Thoracic aorta (tissue), 2 donors: ENCODE data around the gene BAZ2B. TPM values are rescaled to one million over a fixed set of nuclear protein-coding genes. Genes with fewer than 3 reads are reported as not detected.

Source experiments
- ATAC-seq: fragments of 150-250 bp; one replicate; pipeline ENCODE4 v1.8.0; 2017; ENCODE audit warnings: low read depth; ENCODE audit not compliant: insufficient number of reproducible peaks, low FRiP score
- DNase-seq: peaks from one replicate; pipeline ENCODE4 v3.0.0-alpha.2; 2020; ENCODE audit warnings: low spot score
- H3K27ac ChIP-seq, 2 donors: fragments of 200-600 bp; sonication (generic); 1 replicate in 1 of 2; 2 replicates in 1 of 2; pipeline ENCODE4 v1.5.1; 2016; ENCODE audit warnings: mild to moderate bottlenecking in 2 of 2, moderate library complexity in 2 of 2
- H3K27me3 ChIP-seq: fragments of 200-600 bp; sonication (generic); replicated peaks from 2 replicates; pipeline ENCODE4 v1.6.0; 2016; ENCODE audit warnings: mild to moderate bottlenecking; ENCODE audit not compliant: insufficient read depth
- H3K36me3 ChIP-seq: fragments of 200-600 bp; sonication (generic); one replicate; pipeline ENCODE4 v1.5.1; 2016
- H3K4me1 ChIP-seq, 2 donors: fragments of 200-600 bp; sonication (generic); 1 replicate in 1 of 2; 2 replicates in 1 of 2; pipeline versions ENCODE4 v1.5.1 to v1.6.0; 2016; ENCODE audit warnings: low read depth in 2 of 2, mild to moderate bottlenecking in 1 of 2; ENCODE audit not compliant: control insufficient read depth in 1 of 2
- H3K4me3 ChIP-seq: fragments of 200-600 bp; sonication (generic); 2 replicates; pipeline ENCODE4 v1.5.1; 2016; ENCODE audit warnings: mild to moderate bottlenecking
- H3K9me3 ChIP-seq: fragments of 200-600 bp; sonication (generic); 2 replicates; pipeline ENCODE4 v1.5.1; 2016
- CTCF ChIP-seq: fragments of 200-600 bp; sonication (generic); IDR thresholded peaks from one replicate; pipeline ENCODE4 v1.5.1; 2019; ENCODE audit warnings: antibody characterized with exemption
- total RNA-seq, 2 donors: library from RNA; depleted of rRNA; stranded (reverse); fragments of >200 nt; gene quantifications; one replicate each; pipeline versions ENCODE4 v1.1.0 to v1.2.3, GENCODE V29; 2016

The BAZ2B gene
- total RNA-seq, 2 donors from 2014 or later, result 73.8 to 147 TPM

GRCh38 chr2:159651884-159652283, 35.5 kb upstream of the BAZ2B start:
- DNase-seq, result no peak
- Histone ChIP-seq H3K27ac (no peak overlapping the region), H3K4me1 (no peaks in the 10 kb centered on the region), H3K36me3 (no peaks in the 10 kb centered on the region), H3K9me3 (peaks cover 5% of the 10 kb centered on the region), H3K27me3 (no peaks in the 10 kb centered on the region), H3K4me3 (no peak overlapping the region)
- ATAC-seq, result no peak
- no peak for TF ChIP-seq CTCF

- Histone ChIP-seq H3K9me3 (peaks cover 5% of the 10 kb centered on the region), H3K36me3 (no peaks in the 10 kb centered on the region), H3K4me3 (no peak overlapping the region), H3K4me1 (no peaks in the 10 kb centered on the region), H3K27ac (no peak overlapping the region), H3K27me3 (no peaks in the 10 kb centered on the region)
- DNase-seq (no peak), ATAC-seq (no peak)
- no peak for TF ChIP-seq CTCF
Measured at GRCh38 chr2:159650574-159650973, 34.2 kb upstream of the BAZ2B start.

GRCh38 chr2:159648643-159649042, 32.3 kb upstream of the BAZ2B start:
- Histone ChIP-seq H3K9me3 (no peaks in the 10 kb centered on the region), H3K4me1 (no peaks in the 10 kb centered on the region), H3K27ac (no peak overlapping the region), H3K4me3 (no peak overlapping the region), H3K36me3 (no peaks in the 10 kb centered on the region), H3K27me3 (no peaks in the 10 kb centered on the region)
- ATAC-seq (no peak), DNase-seq (no peak)
- no peak for TF ChIP-seq CTCF

- ATAC-seq (no peak), DNase-seq (no peak)
- Histone ChIP-seq H3K9me3 (no peaks in the 10 kb centered on the region), H3K36me3 (no peaks in the 10 kb centered on the region), H3K4me3 (no peak overlapping the region), H3K4me1 (no peaks in the 10 kb centered on the region), H3K27ac (no peak overlapping the region), H3K27me3 (no peaks in the 10 kb centered on the region)
- no peak for TF ChIP-seq CTCF
Measured at GRCh38 chr2:159647667-159648066, 31.3 kb upstream of the BAZ2B start.

GRCh38 chr2:159640176-159640575, 23.8 kb upstream of the BAZ2B start:
- H3K9me3 ChIP-seq, result peaks cover 3% of the 10 kb centered on the region
- H3K27ac ChIP-seq, result no peak overlapping the region
- no peaks in the 10 kb centered on the region for H3K4me1 ChIP-seq
- H3K36me3 ChIP-seq, result no peaks in the 10 kb centered on the region
- H3K27me3 ChIP-seq, result no peaks in the 10 kb centered on the region
- ATAC-seq (no peak), DNase-seq (no peak)
- no peak overlapping the region for H3K4me3 ChIP-seq
- no peak for TF ChIP-seq CTCF
